Kidney tubule cell (primary cell): ENCODE data around the gene ZNF326.
A peak's percentile ranks its signal among the peaks of the same experiment; 100 is the strongest.
"Not testable (repeated sequence)": the region's sequence is repeated elsewhere in the genome, so short reads cannot be mapped to it uniquely, and the experiment has no call there.

ENCODE experiments used
- DNase-seq: peaks from one replicate; pipeline ENCODE4 v3.0.0-alpha.2; 2018; ENCODE audit warnings: low spot score

ZNF326 gene

DNA sequence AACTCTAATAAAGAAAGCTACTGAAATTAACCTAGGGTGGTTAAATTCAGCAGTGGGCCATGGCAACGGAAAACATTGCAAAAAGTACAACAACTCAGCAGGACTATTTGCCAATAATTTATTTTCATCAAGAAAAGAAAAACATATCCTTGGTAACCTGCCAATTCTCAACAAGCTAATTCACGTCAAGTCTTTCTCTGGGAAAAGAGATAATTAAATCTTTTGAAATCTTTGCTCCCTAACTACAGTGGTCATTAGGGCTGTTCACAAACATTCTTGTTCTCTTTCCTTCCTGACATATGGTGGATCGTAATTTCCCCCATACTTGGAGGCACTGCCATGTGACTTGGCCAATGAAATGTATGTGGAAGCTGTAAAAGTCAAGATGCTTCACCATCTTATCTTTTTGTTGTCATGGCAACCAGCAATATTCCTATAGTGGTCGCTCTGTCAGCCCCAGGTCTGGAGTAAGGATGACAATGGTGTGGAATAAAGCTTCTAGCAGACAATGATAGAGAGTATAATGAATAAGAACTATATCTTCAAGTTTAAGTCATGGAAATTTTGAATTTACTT is 29.6 kb upstream of the ZNF326 start:
- DNase-seq: no peak

DNA sequence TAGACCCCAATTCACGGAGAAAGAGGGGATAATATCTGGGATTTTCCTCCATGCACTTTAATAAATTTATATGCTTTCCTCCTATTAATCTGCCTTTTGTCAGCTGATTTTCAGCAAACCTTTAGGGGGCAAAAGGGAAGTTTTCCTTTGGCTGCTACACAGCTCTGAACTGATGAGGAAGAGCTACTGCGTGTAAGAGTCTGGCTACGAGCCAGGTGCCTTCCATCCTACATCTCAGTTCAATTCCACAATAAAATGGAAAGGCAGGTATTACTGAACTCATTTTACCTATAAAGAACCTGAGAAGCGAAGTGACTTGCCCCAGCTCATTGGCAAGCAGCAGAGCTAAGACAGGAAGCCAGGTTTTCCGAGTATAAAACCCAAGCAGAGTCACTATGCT is 28.3 kb upstream of the ZNF326 start:
- DNase-seq: no peak

DNA sequence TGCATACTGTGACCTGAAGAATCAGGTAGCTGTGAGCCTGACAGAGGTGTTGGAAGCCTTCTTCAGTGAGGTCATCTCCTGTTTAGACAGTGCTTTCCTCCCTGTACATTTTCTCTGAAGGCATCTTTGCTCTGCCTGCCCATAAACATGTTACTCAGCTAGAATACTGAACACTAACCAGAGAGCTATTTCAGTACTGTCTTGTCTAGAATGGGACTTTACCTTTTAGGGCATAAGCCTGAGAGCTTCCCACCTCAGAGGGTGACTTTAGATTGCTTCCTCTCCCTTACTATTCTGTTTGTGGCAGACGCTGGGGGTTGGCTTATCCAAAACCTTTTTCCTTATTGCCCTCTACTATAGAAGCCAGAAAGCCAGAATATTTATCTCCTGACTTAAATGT is 23.3 kb upstream of the ZNF326 start:
- DNase-seq: peak; percentile 69

DNA sequence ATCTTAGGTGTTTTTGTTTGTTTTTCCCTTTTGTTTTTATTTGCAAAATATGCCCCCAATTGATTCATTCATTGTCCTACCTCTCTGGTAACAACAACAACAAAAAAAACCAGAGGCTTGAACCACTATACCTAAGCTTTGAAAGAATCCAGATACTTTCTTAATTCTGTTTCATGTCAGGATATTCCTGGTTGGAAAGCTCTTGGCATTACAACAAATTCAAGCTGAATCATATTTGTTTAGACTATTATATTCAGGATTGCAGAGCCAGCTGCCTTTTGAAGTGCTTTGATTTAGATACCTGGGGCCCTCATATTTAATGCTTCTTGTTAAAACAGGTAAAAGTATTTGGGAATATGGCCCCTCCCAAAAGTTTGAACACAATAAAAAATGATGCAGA is 22.9 kb upstream of the ZNF326 start:
- DNase-seq: no peak

DNA sequence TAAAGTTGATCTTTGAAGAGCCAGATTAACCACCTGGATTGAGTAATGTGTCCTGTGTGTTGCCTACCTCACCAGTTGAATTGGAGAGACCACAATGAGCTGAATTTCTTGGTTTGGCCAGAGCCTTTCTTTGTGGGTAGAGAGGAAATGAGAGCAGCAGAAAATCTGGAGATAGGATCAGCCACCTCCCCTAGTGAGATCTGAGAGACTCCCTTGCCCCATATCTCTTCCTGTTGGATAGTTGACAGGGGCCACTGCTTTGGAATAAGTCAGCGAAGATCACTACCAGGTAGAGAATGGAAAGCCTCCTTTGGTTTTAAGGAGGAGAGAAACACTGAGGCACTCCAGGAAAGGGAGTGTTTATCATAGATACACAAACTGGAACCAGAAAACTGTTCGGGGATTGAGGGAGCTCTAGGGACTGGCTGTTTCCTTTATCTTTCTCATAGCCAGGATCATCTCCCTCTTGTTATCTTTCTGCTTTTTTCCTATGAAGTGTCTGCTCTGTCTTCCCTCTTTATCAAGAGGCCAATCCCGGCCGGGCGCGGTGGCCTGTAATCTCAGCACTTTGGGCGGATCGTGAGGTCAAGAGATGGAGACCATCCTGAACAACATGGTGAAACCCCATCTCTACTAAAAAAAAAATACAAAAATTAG is 21.3 kb upstream of the ZNF326 start:
- DNase-seq: no peak

DNA sequence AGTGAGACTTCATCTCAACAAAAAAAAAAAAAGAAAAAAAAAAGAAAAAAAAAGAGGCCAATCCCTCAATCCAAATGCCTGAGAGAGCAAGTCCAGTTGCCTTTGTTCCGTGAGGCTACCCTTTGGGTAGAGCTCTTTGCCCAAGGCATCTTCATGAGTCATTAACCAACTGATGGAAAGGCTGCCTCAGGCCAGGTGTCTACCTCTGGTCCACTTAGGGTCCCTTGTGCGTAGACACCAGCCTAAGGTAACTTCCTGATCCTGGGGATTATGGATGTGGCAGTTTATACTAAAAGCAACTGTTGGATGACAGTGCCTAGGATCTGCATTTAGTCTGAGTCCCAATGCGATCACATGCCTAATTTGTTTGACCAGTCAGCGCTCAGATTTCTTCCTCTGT is 20.7 kb upstream of the ZNF326 start:
- no peak for DNase-seq

DNA sequence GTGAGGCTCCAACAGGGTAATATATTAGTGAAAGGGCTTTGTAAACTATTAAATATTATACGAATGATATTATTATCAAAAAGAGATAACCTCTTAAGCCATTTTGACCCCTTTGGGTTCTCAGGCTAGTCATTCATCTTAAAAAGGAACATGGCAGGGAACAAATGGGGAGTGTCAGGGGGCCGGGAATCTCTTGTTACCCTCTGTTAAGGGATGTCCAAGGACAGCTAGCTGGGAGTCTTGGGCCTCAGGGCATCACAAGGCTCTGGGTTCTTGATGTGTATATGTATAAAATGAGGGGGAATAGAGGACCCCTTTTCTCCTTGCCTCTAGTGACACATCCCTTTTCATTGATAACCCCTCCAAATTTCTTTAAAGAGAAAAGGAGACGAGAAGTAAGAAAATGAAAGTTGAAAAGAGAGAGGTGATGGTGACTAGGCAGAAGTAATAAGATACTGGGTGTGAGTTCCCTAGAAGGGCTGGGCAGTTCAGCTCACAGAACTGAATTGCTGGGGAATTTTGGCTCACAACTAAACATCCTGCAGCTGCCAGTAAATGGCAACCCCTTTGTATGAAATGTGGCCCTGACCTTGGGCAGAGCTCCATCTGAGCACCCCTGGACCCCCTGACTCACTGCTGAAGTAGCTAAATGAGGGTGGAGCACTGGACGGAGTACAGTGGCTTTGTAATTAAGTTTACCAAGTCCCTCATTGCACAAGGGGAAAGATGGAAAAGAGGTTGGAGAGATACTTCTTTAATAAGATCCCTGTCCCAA is 20.0 kb upstream of the ZNF326 start:
- DNase-seq: no peak

DNA sequence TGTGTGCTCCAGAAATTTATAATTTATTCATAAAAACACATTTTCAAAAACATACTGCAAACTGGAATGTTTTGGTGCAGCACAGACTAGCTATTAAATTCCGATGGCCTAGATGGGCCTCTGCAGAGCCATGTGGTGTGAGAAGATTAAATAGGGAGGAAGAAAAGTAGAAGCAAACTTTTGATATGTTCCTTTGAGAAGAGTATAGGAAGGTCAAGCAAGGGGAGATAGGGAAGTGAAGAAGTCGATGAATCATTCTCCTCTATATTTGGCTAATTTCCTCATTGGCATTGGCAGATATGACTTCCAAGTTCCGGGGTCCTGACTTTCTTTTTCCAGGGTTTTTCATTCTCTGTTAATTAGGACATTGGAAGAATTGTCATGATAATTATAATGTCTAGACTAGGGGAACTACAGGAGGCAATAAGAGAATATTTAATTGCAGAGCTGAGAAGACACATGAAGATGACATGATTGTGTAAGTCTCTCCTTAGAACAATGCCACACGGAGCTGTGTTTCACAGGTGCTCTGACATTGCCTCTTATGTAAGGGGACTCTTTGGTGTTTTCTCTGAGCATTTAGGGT is 19.3 kb upstream of the ZNF326 start:
- DNase-seq: no peak

DNA sequence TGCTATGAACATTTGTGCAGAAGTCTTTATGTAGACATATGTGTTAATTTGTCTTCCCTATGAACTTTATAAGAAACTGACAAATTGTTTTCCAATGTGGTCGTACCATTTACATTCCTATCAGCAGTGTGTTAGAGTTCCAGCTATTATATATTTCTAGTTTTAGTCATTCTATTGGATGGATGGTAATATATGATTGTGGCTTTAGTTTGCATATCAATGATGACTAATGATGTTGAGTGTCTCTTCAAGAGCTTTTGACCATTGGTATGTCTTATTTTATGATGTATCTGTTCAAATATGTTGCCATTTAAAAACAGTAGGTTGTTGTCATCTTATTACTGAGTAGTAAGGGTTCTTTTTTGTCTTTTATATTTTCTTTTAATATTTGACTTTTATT is 16.2 kb upstream of the ZNF326 start:
- DNase-seq: peak; percentile 25

DNA sequence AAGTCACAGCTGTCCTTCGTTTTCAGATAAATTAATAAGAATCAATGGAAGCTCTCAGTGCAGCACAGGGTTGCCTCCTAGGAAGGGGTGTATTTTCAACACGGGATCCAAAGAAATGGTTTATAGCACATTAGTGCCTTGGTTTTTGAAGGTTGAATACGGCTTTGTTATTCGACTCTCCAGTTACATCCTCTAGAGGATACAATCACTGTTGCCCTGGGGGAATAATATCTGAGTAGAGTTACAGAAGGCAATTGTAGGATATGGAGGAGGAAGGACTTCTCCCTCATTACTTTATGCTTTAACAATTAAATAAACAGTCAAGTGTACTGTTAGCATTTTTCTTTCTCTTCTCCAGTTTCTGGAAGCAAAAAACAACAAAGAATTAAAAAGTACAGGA is 14.3 kb upstream of the ZNF326 start:
- no peak for DNase-seq

DNA sequence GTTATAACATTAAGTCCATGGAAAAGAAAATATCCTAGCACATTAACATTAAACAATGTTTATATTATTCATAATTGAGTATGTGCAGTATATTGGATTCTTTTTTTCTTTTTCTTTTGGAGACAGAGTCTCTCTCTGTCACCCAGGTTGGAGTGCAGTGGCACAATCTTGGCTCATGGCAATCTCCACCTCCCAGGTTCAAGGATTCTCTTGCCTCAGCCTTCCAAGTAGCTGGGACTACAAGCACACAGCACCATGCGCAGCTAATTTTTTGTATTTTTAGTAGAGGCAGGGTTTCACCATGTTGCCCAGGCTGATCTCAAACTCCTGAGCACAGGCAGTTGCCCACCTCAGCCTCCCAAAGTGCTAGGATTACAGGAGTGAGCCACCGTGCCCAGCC is 12.1 kb upstream of the ZNF326 start:
- DNase-seq: not testable (repeated sequence)

DNA sequence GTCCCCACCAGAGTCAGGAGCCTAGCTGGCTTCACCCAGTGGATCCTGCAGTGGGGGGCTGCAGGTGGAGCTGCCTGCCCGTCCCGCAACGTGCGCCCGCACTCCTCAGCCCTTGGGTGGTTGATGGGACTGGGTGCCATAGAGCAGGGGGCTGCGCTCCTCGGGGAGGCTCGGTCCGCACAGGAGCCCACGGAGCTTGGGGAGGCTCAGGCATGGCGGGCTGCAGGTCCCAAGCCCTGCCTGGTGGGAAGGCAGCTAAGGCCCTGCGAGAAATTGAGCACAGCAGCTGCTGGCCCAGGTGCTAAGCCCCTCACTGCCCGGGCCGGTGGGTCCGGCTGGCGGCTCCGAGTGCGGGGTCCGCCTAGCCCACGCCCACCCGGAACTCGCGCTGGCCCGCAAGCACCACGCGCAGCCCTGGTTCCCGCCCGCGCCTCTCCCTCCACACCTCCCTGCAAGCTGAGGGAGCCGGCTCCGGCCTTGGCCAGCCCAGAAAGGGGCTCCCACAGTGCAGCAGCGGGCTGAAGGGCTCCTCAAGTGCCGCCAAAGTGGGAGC is 10.3 kb upstream of the ZNF326 start:
- not testable (repeated sequence) for DNase-seq

DNA sequence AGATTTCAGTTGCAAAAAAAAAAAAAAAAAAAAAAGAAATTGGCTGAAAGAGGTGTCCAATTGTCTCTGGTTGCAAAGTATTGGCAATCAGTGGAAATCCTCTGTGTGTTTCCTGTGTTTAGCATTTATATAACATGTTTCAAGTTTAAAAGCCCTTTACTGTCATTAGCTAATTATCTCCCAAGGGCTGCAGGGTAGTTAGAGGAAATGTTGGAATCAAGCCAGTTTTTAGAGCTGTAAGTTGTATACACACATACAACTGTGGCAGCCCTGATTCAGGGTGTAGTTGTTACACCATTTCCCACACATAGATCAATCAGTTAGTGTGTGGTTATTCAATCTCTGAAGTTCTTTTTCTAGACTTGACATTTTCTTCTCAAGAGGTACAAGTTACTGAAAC is 8.9 kb upstream of the ZNF326 start:
- DNase-seq: no peak

DNA sequence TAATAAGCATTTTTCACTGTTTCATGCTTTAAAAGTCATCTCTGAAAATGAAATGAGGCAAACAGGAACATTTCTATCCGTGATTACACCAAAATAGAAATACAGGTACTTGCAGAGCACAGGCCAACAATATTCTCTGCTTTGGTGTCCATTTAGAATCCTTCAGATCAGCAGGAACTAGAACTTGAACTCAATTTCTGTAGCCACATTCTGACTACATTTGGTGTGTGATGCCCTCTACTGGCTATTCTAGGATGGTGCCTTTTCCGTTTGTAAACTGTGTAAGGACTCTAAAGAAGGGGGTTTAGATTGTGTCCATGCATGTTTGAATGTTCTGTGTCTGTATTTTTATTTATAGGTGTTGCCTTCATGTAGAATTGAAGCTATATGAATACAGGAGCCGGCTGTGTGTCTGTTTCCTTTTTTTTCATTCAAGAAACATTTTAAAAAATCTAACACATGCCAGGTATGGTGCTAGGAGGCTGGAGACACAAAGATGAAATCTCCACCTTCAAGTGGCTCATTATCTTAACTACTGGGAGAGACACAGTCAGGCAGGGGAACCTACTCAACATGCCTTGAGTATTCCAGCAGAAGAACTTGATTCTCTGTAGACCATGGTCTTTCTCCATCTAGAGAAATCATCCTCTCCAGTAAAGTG is 7.6 kb upstream of the ZNF326 start:
- DNase-seq: peak; percentile 76

DNA sequence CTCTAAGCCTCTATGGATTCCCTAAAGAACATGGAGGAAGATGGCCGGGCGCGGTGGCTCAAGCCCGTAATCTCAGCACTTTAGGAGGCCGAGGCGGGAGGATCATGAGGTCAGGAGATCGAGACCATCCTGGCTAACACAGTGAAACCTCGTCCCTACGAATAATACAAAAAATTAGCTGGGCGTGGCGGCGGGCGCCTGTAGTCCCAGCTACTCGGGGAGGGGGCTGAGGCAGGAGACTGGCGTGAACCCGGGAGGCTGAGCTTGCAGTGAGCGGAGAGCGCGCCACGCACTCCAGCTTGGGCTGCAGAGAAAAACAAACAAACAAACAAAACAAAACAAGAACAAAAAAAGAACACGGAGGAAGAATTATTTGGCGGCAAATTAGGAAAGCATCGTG is 5.8 kb upstream of the ZNF326 start:
- no peak for DNase-seq

DNA sequence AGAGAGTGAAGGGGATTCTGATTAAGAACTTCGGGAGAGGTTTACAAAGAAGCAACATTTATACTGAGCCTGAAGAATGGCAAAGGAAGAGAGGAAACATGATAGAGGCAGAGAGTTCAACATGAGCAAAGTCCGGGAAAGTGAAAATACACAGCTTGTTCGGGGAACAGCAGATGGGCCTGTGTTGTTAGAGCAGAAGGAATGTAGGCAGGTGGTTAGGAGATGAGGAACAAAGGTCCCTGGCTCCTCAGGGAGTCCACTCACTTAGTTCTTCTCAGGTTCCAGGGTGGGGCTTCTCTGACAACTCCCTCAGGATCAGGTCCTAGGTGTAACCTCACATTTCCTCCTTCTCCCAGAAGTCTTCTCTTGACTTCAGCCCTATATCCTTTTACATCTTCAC is 5.1 kb upstream of the ZNF326 start:
- no peak for DNase-seq

DNA sequence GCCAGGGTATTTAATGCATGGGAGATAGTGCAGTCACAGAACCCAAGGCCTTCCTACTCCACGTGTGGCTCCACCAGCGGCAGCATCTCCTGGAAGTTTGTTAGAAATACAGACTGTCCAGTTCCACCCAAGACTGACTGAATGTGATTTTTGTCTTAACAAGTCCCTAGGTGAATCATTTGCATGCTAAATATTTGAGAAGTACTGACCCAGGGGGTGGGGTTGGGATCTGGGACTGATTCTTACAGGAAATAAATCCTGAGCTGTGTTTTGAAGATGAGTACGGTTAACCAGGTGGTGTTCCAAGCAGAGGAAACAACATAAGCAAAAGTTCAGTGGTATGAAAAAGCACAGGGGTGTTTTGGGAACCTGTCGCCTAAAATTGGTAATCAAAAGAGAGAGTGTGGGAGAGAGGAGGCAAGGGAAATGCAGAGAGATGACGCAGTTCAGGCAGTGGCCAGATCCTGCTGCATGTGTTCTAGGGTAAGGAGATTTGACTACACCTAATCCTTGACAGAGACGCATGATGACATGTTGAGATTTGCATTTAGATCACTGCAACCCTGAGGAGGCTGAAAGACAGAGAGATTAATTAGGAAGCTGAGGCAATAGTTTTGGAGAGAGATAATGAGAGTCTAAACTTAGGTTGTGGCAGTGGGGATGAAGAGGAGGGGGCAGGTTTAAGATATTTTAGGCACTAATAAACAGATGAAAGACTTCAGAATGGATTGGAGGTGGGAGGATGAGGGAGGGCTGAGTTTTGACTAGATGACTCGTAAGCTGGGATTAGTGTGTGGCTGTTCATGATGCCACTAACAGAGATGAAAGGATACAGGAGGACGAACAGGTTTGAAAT is 3.7 kb upstream of the ZNF326 start:
- no peak for DNase-seq

DNA sequence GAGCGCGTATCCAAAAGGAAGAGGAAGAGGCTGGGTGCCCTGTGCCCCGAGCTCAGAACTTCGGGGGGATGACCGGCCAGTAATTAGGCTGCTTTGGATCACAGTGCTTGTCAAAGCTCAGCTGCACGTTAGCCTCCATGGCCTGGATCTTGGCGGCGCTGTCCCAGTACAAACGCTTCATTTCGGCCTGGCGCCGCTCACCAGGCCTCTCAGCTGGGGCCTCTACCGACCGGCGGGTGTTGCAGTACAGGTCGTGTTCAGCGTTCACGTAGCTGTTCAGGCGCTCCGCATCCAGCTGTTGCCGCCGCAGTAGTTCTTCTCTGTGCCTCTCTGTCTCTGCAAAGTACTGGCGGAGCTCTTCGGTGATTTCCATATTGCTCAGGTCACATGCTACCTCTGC is 1.4 kb upstream of the ZNF326 start:
- DNase-seq: no peak

DNA sequence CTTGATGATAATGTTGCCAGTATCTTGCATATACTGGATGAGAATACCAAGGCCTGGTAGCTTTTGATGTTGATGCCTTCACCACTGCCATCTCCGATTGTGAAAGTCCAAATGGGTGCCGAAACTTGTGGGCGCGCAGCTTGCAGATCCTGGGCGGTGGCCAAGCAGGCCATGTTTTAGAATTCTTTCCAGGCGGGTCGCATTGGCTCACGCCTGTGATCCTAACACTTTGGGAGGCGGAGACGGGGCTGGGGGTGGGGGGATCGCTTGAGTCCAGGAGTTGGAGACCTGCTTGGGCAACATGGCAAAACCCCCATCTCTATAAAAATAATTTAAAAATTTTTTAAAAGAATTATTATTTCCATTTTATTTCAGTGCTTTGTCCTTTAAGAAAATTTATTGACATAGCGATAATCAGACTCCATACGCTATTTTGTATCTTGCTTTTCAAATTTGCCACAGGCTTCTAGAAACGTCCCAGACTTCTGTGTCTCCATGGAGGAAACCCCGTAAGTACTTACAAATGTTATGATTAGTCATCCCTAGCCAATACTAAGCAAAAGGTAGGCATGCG is 592 bp upstream of the ZNF326 start:
- DNase-seq: no peak

DNA sequence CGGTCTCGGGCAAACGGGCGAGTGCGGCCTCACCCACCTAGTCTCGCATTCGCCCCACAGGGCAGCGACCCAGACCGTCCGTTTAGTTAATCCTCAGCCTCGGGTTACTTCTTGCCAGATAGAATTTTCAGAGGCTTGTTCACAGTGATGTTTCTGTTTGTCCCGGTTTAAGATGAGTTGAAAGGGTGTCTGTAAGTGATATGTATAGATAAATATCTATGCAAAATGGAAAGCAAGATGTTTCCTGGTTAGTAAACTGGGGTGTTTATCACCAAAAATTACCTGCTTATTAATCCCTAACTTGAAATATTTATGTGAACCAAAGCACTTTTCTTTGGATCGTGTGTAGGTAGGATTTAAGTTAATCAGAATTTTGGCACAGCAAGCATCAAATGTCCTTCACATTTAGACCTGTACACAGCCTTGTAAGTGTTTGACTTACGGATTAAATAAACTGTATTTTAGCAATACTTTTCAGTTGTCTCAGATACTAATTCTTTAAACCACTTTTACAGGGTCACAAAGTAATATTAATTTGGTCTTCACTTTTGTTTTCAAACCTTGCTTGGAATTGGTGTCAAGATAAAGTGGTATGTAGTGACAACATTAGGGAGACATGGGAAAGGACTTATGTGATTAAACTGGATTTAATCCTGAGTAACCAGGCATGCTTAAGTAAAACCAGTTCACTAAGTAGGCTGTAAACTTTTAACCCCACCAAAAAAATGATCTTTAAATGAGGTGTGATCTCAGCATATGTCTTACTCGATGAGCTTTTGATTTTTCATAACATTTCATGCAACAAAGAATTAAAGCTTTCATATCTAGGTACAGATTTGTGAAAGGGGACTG is 914 bp downstream of the ZNF326 start:
- DNase-seq: peak; percentile 31
